NK-92 treated with Interleukin-12 subunit alpha and Interleukin-12 subunit beta, amount 100 ng/mL, for 24 hours (cell line): Measurements from ENCODE around the gene PIGV.

Experiments
- DNase-seq: peaks from one replicate; lab custom pipeline; 2025; lab: John Stamatoyannopoulos, UW

Gene PIGV

GRCh38 chr1:26774462-26774861 is 13.3 kb upstream of the PIGV start:
- no peak for DNase-seq

- DNase-seq = no peak
These were observed 12.1 kb upstream of the PIGV start for GRCh38 chr1:26775666-26776065.

GRCh38 chr1:26779098-26779668 is 8.6 kb upstream of the PIGV start:
- no peak for DNase-seq

GRCh38 chr1:26780344-26780957 is 7.3 kb upstream of the PIGV start:
- DNase-seq = no peak

GRCh38 chr1:26781206-26781825 is 6.4 kb upstream of the PIGV start:
- no peak for DNase-seq

GRCh38 chr1:26782521-26783212 is 5.1 kb upstream of the PIGV start:
- DNase-seq = no peak

- no peak for DNase-seq
These were observed 4.1 kb upstream of the PIGV start for GRCh38 chr1:26783646-26784022.

- DNase-seq = no peak
These were observed 3.5 kb upstream of the PIGV start for GRCh38 chr1:26784023-26784871.

- no peak for DNase-seq
These were observed 2.9 kb upstream of the PIGV start for GRCh38 chr1:26784886-26785285.

- DNase-seq = no peak
These were observed 1.9 kb upstream of the PIGV start for GRCh38 chr1:26785611-26786436.

- DNase-seq = peak; percentile 65
These were observed 1.0 kb upstream of the PIGV start for GRCh38 chr1:26786437-26787380.

GRCh38 chr1:26787381-26787705 is 407 bp upstream of the PIGV start:
- DNase-seq = peak; percentile 89

- DNase-seq = no peak
These were observed 700 bp downstream of the PIGV start for GRCh38 chr1:26788515-26788785.

- DNase-seq = peak; percentile 82
These were observed 1.3 kb downstream of the PIGV start for GRCh38 chr1:26788836-26789611.

GRCh38 chr1:26789612-26789865 is 1.8 kb downstream of the PIGV start:
- no peak for DNase-seq

- no peak for DNase-seq
These were observed 2.2 kb downstream of the PIGV start for GRCh38 chr1:26789931-26790330.

GRCh38 chr1:26790551-26790953 is 2.8 kb downstream of the PIGV start:
- no peak for DNase-seq

GRCh38 chr1:26791148-26791547 is 3.4 kb downstream of the PIGV start:
- DNase-seq = no peak

- DNase-seq = no peak
These were observed 3.9 kb downstream of the PIGV start for GRCh38 chr1:26791626-26792025.

- no peak for DNase-seq
These were observed 5.2 kb downstream of the PIGV start for GRCh38 chr1:26792924-26793323.
